Fibroblast of lung (primary cell): Measurements from ENCODE around the gene ZBP1. TPM values are rescaled to one million over a fixed set of nuclear protein-coding genes. Genes with fewer than 3 reads are reported as not detected.

Source experiments
- DNase-seq, 2 donors: peaks; one replicate each; pipeline versions ENCODE4 v3.0.0 to v3.0.0-alpha.2; 2010; ENCODE audit warnings: low read depth in 2 of 2
- H2AFZ ChIP-seq: 2 replicates; pipeline ENCODE4 v1.5.1; 2012; ENCODE audit warnings: low read length, control low read depth, inconsistent platforms
- H3K27ac ChIP-seq: 2 replicates; pipeline ENCODE4 v1.5.1; 2011; ENCODE audit warnings: low read length, control low read depth; ENCODE audit not compliant: insufficient read depth
- H3K27me3 ChIP-seq: 2 replicates; pipeline ENCODE4 v1.5.1; 2011; ENCODE audit warnings: mild to moderate bottlenecking, low read length; ENCODE audit not compliant: control insufficient read depth, insufficient read depth
- H3K36me3 ChIP-seq: 2 replicates; pipeline ENCODE4 v1.5.1; 2011; ENCODE audit warnings: low read length; ENCODE audit not compliant: control insufficient read depth, insufficient read depth
- H3K4me1 ChIP-seq: 2 replicates; pipeline ENCODE4 v1.5.1; 2011; ENCODE audit warnings: low read length; ENCODE audit not compliant: control insufficient read depth, insufficient read depth; ENCODE audit errors: extremely low read depth
- H3K4me2 ChIP-seq: 2 replicates; pipeline ENCODE4 v1.5.1; 2011; ENCODE audit warnings: low read length, control low read depth; ENCODE audit not compliant: insufficient read depth; ENCODE audit errors: extremely low read depth
- H3K4me3 ChIP-seq, 4 experiments: fragments of 200-600 bp in 1 of 4; sonication (generic) in 1 of 4; replicated peaks in 1 of 4; 2 replicates each; pipeline ENCODE4 v1.5.1; 2011 to 2016; ENCODE audit warnings: low read length in 4 of 4, low read depth in 3 of 4, mild to moderate bottlenecking in 3 of 4, control low read depth in 2 of 4, inconsistent platforms in 1 of 4, mixed read lengths in 1 of 4; ENCODE audit not compliant: insufficient read depth in 1 of 4; ENCODE audit errors: control extremely low read depth in 1 of 4
- H3K79me2 ChIP-seq: 2 replicates; pipeline ENCODE4 v1.5.1; 2012; ENCODE audit warnings: mild to moderate bottlenecking, low read length, inconsistent platforms; ENCODE audit not compliant: control insufficient read depth, insufficient read depth
- H3K9ac ChIP-seq: 2 replicates; pipeline ENCODE4 v1.5.1; 2011; ENCODE audit warnings: mild to moderate bottlenecking, low read length, control low read depth; ENCODE audit not compliant: insufficient read depth
- H3K9me3 ChIP-seq: 2 replicates; pipeline ENCODE4 v1.5.1; 2012; ENCODE audit warnings: low read depth, low read length; ENCODE audit not compliant: control insufficient read depth, insufficient read depth
- H4K20me1 ChIP-seq: 2 replicates; pipeline ENCODE4 v1.5.1; 2011; ENCODE audit warnings: low read length; ENCODE audit not compliant: control insufficient read depth, insufficient read depth; ENCODE audit errors: extremely low read depth
- EZH2 ChIP-seq: IDR thresholded peaks from 2 replicates; pipeline ENCODE4 v1.5.1; 2012; ENCODE audit warnings: low read length, control low read depth, mild to moderate bottlenecking; ENCODE audit errors: missing control alignments
- polyA plus RNA-seq, 2 donors: library from polyadenylated mRNA; depleted of rRNA in 1 of 2; stranded (reverse) in 1 of 2; unstranded in 1 of 2; fragments of >200 nt; gene quantifications; 2 replicates each; pipeline ENCODE4 v1.2.1, GENCODE V29; 2011 to 2012; ENCODE audit warnings: missing spikeins in 1 of 2
- total RNA-seq: library from RNA; depleted of rRNA; stranded (reverse); fragments of >200 nt; gene quantifications from 2 replicates; pipeline ENCODE4 v1.2.1, GENCODE V29; 2014
- TF ChIP-seq, protein P1 (sequence below), 2 donors: IDR thresholded peaks in 1 of 2; conservative IDR thresholded peaks in 1 of 2; 1 replicate in 1 of 2; 2 replicates in 1 of 2; pipeline ENCODE4 v1.5.1; 2011 to 2012; ENCODE audit warnings: low read length in 2 of 2, control low read depth in 1 of 2, inconsistent platforms in 1 of 2, low read depth in 1 of 2, mild to moderate bottlenecking in 1 of 2

The ZBP1 gene
- total and polyA plus RNA-seq, 2 donors (not counting 1 experiment from before 2014, with no cell fraction given), result not detected

DNA sequence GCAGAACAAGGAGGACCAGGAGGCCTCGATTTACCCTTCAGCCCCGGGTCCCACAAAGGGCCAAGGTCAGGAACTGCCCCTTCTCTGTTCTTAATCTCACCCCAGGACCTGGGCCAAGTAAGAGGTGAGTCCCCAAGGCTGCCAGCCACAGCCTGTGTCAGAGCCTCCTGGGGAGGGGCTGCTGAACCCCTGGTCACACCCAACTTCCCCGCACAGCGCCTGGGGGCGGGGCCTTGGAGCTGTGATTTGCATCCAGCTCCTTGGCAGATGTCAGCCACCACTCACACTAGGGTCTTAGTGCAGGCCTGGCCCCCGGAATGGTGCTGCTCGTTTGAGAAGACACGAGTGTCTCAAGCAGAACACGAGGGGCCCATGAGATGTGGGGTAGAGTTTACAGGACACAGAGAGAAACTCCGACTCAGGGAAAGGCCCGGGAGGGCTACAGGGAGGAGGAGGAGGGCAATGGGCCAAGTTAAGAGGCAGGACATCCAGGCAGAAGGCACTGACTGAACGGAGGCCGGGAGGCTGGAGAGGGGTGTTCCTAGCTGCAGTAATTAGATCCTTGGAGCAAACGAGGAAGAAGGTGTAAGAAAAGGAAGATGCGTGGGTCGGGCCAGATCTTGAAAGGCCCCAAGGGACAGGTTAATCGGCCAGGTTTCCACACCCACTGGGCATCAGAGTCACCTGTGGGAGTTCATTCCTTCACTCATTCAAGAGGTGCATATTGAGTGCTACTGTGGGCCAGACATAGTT is 26.9 kb downstream of the ZBP1 start:
- Histone ChIP-seq H3K9me3 (no peaks in the 10 kb centered on the region), H3K27ac (no peak overlapping the region), H3K79me2 (no peaks in the 10 kb centered on the region), H3K9ac (no peak overlapping the region), H3K4me1 (no peaks in the 10 kb centered on the region), H3K36me3 (no peaks in the 10 kb centered on the region), H3K4me3 (no peak overlapping the region), H2AFZ (no peak overlapping the region), H3K27me3 (no peaks in the 10 kb centered on the region), H4K20me1 (no peaks in the 10 kb centered on the region), H3K4me2 (no peak overlapping the region)
- TF ChIP-seq EZH2, result no peak
- TF ChIP-seq, protein P1, sequence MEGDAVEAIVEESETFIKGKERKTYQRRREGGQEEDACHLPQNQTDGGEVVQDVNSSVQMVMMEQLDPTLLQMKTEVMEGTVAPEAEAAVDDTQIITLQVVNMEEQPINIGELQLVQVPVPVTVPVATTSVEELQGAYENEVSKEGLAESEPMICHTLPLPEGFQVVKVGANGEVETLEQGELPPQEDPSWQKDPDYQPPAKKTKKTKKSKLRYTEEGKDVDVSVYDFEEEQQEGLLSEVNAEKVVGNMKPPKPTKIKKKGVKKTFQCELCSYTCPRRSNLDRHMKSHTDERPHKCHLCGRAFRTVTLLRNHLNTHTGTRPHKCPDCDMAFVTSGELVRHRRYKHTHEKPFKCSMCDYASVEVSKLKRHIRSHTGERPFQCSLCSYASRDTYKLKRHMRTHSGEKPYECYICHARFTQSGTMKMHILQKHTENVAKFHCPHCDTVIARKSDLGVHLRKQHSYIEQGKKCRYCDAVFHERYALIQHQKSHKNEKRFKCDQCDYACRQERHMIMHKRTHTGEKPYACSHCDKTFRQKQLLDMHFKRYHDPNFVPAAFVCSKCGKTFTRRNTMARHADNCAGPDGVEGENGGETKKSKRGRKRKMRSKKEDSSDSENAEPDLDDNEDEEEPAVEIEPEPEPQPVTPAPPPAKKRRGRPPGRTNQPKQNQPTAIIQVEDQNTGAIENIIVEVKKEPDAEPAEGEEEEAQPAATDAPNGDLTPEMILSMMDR (conservative IDR thresholded peaks at IDR 0.05 in 1 of 2, IDR thresholded peaks at IDR 0.05 in 1 of 2; ENCODE audit: low read depth in 1 of 2, low read length in 2 of 2), result no peak
- no peak for DNase-seq

- H3K36me3 ChIP-seq, result no peaks in the 10 kb centered on the region
- H4K20me1 ChIP-seq, result no peaks in the 10 kb centered on the region
- no peaks in the 10 kb centered on the region for H3K27me3 ChIP-seq
- H3K4me1 ChIP-seq, result no peaks in the 10 kb centered on the region
- no peaks in the 10 kb centered on the region for H3K79me2 ChIP-seq
- TF ChIP-seq, protein P1 (conservative IDR thresholded peaks at IDR 0.05 in 1 of 2, IDR thresholded peaks at IDR 0.05 in 1 of 2; ENCODE audit: low read depth in 1 of 2, low read length in 2 of 2), result no peak
- TF ChIP-seq EZH2, result no peak
- H3K9ac ChIP-seq, result no peak overlapping the region
- H3K27ac ChIP-seq, result no peak overlapping the region
- DNase-seq, result no peak
- no peak overlapping the region for H2AFZ ChIP-seq
- H3K4me2 ChIP-seq, result no peak overlapping the region
- H3K9me3 ChIP-seq, result no peaks in the 10 kb centered on the region
- no peak overlapping the region for H3K4me3 ChIP-seq
These were observed 27.7 kb downstream of the ZBP1 start for GRCh38 chr20:57592263-57593092.
